Embryonic facial prominence (tissue), 1 donor: ENCODE data around the gene PRRC2B.
"Not testable (repeated sequence)": the region's sequence is repeated elsewhere in the genome, so short reads cannot be mapped to it uniquely, and the experiment has no call there.

ENCODE experiments used
- DNase-seq: peaks from one replicate; pipeline ENCODE4 v3.0.0-alpha.2; 2016; ENCODE audit errors: extremely low spot score

Gene PRRC2B

GRCh38 chr9:131434673-131435072 lies 40.8 kb downstream of the PRRC2B start:
- DNase-seq, result no peak

- DNase-seq, result no peak
These were observed 42.5 kb downstream of the PRRC2B start for GRCh38 chr9:131436376-131436775.

GRCh38 chr9:131436865-131437271 lies 43.0 kb downstream of the PRRC2B start:
- no peak for DNase-seq

GRCh38 chr9:131438190-131438589 lies 44.3 kb downstream of the PRRC2B start:
- DNase-seq, result no peak

GRCh38 chr9:131439224-131439623 lies 45.3 kb downstream of the PRRC2B start:
- DNase-seq, result no peak

- no peak for DNase-seq
These were observed 47.6 kb downstream of the PRRC2B start for GRCh38 chr9:131441441-131441840.

- DNase-seq, result no peak
These were observed 48.5 kb downstream of the PRRC2B start for GRCh38 chr9:131442351-131442750.

- DNase-seq, result no peak
These were observed 49.8 kb downstream of the PRRC2B start for GRCh38 chr9:131443648-131444047.

GRCh38 chr9:131446276-131446675 lies 52.4 kb downstream of the PRRC2B start:
- no peak for DNase-seq

- no peak for DNase-seq
These were observed 53.3 kb downstream of the PRRC2B start for GRCh38 chr9:131447148-131447547.

GRCh38 chr9:131447600-131447999 lies 53.7 kb downstream of the PRRC2B start:
- DNase-seq, result no peak

GRCh38 chr9:131448818-131449217 lies 54.9 kb downstream of the PRRC2B start:
- DNase-seq, result no peak

GRCh38 chr9:131449276-131449675 lies 55.4 kb downstream of the PRRC2B start:
- no peak for DNase-seq

- DNase-seq, result no peak
These were observed 60.1 kb downstream of the PRRC2B start for GRCh38 chr9:131454028-131454427.

GRCh38 chr9:131455655-131456054 lies 61.8 kb downstream of the PRRC2B start:
- DNase-seq, result not testable (repeated sequence)

GRCh38 chr9:131457746-131458145 lies 63.9 kb downstream of the PRRC2B start:
- no peak for DNase-seq

GRCh38 chr9:131459056-131459455 lies 65.2 kb downstream of the PRRC2B start:
- DNase-seq, result no peak

- DNase-seq, result no peak
These were observed 67.3 kb downstream of the PRRC2B start for GRCh38 chr9:131461166-131461565.

GRCh38 chr9:131464354-131465000 lies 70.6 kb downstream of the PRRC2B start:
- no peak for DNase-seq

- DNase-seq, result no peak
These were observed 71.5 kb downstream of the PRRC2B start for GRCh38 chr9:131465401-131465800.

- no peak for DNase-seq
These were observed 73.5 kb downstream of the PRRC2B start for GRCh38 chr9:131467214-131467935.

- DNase-seq, result no peak
These were observed 74.1 kb downstream of the PRRC2B start for GRCh38 chr9:131468031-131468430.

- DNase-seq, result no peak
These were observed 75.5 kb downstream of the PRRC2B start for GRCh38 chr9:131469356-131469755.
